GM21526 (cell line): Measurements from ENCODE around the gene SPN.
"Not testable (repeated sequence)": the region's sequence is repeated elsewhere in the genome, so short reads cannot be mapped to it uniquely, and the experiment has no call there.

Source experiments
- ATAC-seq: cut with Tn5 transposase; IDR thresholded peaks from one replicate; pipeline ENCODE4 v1.9.1; 2021; ENCODE audit warnings: moderate library complexity; ENCODE audit not compliant: unreplicated experiment, low FRiP score

The SPN gene, protein sequence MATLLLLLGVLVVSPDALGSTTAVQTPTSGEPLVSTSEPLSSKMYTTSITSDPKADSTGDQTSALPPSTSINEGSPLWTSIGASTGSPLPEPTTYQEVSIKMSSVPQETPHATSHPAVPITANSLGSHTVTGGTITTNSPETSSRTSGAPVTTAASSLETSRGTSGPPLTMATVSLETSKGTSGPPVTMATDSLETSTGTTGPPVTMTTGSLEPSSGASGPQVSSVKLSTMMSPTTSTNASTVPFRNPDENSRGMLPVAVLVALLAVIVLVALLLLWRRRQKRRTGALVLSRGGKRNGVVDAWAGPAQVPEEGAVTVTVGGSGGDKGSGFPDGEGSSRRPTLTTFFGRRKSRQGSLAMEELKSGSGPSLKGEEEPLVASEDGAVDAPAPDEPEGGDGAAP

DNA sequence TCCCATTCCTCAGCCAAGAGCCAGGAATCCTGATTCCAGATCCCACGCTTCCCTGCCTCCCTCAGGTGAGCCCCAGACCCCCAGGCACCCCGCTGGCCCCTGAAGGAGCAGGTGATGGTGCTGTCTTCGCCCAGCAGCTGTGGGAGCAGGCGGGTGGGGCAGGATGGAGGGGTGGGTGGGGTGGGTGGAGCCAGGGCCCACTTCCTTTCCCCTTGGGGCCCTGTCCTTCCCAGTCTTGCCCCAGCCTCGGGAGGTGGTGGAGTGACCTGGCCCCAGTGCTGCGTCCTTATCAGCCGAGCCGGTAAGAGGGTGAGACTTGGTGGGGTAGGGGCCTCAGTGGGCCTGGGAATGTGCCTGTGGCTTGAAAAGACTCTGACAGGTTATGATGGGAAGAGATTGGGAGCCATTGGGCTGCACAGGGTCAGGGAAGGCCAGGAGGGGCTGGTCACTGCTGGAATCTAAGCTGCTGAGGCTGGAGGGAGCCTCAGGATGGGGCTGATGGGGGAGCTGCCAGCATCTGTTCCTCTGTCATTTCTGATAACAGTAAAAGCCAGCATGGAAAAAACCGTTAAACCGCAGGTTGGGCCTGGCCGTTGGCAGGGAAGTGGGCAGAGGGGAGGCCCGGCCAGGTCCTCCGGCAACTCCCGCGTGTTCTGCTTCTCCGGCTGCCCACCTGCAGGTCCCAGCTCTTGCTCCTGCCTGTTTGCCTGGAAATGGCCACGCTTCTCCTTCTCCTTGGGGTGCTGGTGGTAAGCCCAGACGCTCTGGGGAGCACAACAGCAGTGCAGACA, at the start of gene SPN:
TSS of gene SPN (plus strand) at position 232 of the 791 bp plus-strand sequence. CDS start at position 714, 482 bp downstream.
- ATAC-seq, result no peak

DNA sequence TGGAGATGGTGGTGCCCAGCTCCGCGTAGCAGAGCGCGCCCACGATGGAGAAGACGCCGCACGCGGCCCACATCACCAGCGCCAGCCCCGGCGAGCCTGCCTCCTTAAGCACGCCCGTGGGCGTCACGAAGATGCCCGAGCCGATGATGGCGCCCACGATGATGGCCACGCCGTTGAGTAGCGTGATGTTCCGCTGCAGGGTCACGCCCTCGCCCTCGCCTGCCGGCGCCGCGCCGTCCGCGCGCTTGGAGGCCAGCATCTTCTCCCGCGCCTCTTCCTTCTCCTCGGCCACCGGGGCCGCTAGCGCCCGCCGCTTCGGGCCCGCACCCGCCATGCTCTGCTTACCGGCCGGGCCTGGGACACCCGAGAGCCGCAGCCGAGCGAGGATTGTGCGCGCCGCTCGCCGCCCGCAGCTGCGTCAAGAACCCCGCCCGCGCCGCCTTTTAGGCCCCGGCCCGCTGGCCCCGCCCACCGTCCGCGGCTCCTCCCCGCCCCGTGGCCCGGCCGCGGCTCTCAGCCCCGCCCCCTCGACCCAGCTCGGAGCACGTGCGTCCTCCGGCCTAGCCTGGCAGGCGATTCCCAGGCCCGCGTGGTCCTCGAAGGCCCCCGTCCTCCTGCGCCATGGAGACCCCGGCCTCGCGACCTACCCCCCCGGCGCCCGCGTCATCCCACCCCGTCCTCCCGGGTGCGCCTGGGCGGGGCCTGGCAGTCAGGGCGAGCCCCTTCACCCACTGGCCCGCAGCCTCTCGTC, 49.6 kb upstream of the SPN start:
- ATAC-seq, result peak; percentile 33

DNA sequence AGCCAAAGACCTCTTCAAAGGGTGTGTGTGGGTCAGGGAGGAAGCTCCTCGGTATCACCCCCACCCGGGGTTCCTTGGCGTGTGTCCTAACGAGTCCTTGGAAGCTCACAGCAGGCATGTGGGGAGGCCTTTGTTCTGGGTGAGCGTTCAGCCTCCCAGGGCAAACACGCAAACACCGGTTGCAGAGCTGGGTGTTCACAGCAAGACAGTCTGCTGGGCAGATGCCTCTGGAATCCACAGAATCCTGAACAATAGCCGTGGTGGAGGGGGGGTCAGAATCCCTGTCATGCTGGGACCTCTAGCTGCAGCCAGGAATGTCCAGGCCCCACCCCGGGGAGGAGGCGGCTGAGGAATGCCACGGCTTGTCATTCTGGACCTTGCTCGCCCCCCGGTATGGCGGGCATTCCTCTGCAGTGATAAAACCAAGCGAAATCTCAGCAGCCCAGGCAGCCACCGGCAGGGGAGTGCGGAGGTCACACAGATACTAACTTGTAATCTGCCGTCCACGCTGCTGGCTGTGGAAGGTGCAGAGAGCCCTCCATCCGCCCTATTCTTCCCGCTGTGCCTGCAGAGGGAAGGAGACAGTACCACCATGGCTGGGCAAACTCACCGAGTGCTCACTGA, 48.2 kb upstream of the SPN start:
- not testable (repeated sequence) for ATAC-seq

DNA sequence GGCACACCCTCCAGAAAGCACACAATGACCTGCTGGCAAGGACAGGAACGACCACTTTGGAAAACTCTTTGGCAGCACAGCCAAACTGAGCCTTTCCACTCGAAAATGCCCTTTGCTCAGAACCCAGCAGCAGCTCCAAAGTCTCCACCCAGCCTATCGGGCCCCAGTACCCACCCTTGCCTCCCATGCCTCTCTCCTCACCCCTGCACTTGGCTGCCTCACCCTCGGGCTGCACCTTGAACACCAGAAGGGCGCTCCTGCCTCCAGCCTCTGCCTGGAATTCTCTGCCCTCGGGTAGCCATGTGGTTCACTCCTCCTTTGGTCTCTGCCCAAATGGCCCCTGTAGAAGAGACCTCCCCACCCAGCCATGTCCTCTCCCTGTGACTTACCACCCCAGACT, 46.9 kb upstream of the SPN start:
- not testable (repeated sequence) for ATAC-seq

DNA sequence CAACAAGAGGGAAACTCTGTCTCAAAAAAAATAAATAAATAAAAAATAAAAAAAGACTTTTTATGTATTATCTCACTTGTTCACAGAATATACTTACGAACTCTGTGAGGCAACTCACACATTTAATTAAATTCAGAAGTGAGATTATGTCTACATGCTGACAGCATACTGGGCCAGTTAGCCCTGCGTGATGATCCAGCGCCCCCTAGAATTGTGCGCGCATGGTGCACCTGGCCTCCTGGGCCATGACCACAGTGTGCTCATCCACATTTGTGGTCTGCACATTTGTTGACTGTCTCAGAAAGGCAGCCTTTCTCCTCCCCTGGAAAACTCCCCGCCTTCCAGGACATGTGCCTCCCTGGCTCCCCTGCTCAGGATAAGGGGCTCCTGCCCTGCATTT, 42.5 kb upstream of the SPN start:
- ATAC-seq, result not testable (repeated sequence)

DNA sequence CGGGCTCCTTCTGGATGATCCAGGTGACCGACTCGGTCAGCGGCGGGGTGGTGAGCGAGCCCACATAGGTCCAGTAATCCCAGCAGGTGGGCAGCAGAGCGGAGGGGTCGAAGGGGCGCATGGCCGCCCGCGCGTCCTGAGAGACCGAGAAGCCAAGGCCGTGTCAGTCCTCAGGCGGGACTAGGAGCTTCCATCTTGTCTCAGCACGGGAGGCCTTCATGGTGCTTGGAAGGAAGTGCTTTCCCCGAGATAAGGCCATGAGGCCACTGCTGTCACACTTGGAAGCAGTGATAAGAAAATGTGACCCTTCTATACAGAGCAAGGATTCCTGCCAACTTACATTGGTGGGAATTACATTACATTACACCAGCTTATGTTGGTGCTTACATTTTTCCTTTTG, 40.3 kb upstream of the SPN start:
- ATAC-seq, result not testable (repeated sequence)

DNA sequence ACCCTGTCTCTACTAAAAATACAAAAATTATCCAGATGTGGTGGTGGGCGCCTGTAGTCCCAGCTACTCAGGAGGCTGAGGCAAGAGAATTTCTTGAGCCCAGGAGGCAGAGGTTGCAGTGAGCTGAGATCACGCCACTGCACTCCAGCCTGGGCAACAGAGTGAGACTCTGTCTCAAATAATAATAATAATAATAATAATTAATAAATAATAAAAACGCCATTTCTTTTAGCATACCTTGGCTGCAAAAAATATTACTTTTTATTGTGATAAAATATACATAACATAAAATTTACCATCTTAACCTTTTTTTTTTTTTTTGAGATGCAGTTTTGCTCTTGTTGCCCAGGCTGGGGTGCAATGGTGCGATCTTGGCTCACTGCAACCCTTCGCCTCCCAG, 39.8 kb upstream of the SPN start:
- not testable (repeated sequence) for ATAC-seq

DNA sequence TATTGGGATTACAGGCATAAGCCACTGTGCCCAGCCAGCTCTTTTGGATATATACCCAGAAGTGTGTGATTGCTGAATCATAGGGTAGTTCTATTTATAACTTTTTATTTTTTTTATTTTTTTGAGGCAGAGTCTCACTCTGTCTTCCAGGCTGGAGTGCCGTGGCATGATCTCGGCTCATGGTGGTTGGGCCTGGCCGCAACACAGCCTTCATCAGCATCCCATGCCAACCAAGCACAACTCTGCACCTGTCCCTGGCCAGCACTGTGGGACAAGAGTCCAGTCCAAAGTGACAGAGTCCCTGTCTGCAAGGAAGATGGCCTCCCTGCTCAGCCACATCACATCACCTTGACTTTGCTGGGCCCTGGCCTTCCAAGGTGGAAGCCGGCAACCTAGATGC, 37.9 kb upstream of the SPN start:
- not testable (repeated sequence) for ATAC-seq

DNA sequence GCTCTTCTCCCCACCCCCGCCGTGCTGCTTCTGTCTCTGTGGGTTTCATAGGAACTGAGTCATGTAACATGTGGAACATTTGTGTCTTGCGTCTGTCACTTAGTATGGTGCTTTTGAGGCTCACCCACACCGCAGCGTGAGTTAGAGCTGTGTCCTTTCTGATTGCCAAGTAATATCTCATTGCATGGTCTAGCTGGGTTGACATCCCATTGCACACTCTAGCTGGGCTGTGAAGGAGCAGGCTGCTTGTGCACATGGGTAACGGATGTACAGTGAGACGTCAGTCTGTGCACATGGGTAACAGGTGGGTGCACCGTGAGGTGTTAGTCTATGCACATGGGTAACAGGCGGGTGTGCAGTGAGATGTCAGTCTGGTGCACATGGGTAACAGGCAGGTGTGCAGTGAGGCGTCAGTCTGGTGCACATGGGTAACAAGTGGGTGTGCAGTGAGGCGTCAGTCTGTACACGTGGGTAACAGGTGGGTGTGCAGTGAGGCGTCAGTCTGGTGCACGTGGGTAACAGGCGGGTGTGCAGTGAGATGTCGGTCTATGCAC, 36.2 kb upstream of the SPN start:
- ATAC-seq, result not testable (repeated sequence)

DNA sequence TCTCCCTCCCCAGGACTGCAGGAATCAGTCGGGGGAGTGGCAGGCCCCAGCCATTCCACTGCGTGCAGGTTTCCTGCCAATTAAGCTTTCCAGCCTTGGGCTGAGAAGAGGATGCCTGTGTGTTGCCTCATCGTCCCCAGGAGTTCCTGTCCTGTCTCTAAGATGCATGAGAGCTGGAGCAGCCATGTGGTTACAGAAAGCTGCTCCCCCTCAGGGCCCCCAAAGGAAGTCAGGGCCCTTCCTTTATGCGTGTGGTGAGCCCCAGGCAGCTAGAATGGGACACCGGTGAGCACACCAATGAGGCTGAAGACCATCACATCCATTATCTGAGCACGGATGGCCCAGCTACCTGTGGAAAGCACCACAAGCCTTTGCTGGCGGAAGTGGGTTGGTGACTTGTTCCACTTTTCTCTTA, 35.4 kb upstream of the SPN start:
- not testable (repeated sequence) for ATAC-seq

DNA sequence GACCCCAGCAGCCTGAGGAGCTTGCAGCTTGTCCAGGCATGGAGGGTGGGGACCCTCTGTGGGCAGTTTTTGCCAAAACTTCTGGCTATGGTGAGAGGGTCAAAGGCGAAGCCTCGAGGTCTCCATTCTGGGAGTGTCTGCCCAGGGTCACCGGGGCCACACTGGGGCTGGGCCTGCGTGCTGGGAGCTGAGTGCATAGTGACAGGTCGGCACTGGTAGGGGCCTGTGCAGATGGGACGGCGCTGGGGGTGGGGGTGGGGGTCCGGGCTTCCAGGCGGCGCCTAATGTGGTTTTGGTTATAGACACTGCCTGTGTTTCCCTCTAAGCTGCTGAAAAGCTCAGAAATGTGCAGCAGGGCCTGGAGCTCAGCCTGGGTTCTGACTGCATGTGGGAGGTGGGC, 34.3 kb upstream of the SPN start:
- ATAC-seq, result not testable (repeated sequence)

DNA sequence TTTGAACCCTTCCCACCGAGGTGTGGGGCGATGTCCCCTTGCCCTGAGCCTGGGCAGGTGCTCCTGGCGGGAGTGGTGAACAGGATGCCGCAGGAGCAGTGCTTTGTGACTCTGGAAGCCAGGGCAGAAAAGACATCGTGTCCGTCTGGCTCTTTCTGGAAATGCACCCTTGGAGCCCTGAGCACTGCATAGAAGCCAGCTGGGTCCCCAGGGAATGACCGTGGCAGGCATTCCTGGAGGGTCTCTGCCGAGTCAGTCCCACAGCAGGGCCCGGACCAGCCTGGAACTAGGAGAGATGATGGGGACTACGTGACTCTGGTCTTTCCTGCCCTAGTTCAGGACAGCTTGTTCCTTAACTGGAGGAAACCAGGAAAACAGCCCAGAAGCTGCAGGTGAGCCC, 33.7 kb upstream of the SPN start:
- not testable (repeated sequence) for ATAC-seq

DNA sequence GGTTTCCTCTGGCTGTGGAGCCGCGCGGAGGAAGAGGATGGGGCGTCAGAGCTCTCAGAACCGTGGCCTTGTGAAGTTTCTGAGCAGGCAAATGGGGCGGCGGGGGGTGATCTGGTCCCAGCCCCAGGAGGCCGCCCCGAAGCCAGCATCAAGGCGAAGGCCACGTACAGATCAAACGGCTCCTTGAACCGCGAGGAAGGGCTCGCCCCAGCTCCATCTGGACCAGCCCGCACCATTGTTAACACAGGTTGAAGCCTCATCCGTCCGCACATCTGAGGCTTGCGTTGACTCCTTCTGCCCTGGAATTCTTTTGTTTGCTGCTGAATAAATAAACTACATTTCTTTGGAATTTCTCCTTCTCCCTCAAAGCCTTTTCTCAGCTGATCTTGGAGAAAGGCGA, 31.4 kb upstream of the SPN start:
- not testable (repeated sequence) for ATAC-seq

DNA sequence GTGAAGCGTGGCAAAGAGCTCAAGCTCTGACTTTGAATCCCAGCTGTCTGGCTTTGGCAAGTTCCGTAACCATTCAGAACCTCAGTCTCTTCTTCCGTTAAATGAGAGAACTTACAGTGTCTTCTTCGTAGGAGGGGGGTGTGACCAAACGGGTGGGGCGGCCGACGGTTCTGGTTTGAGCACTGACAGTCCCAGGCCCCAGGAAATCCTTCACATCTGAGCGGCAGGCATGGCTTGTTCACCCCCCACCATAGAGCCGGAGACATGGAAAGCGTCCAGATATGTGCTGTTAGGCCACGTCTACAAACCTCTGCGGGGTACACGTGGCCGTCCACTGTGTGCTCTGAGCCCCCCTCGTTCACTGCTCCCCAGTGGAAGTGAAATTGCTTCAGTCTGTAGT, 27.1 kb upstream of the SPN start:
- not testable (repeated sequence) for ATAC-seq

DNA sequence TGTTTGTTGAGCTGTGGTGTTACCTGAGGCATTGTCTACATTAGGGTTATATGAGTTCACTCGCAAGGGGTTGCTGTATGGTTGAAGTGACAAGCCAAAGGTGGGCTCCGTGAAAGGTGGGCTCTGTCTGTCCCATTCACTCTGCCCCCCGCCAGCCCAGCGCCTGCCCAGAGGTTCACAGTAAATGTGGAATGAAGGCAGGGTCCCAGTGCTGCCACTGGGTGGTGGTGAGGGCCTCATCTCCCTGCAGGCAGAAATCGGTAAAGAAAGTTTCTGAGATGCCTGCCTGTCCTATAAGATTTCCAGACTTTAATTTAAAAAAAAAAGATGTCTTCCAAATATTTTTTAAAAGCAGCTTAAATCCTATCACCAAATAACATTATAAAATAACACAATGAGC, 26.7 kb upstream of the SPN start:
- not testable (repeated sequence) for ATAC-seq

DNA sequence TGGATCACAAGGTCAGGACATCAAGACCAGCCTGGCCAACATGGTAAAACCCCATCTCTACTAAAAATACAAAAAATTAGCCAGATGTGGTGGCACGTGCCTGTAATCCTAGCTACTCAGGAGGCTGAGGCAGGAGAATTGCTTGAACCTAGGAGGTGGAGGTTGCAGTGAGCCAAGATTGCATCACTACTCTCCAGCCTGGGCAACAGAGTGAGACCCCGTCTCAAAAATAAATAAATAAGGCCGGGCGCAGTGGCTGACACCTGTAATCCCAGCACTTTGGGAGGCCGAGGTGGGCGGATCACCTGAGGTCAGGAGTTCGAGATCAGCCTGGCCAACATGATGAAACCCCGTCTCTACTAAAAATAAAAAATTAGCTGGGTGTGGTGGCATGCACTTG, 24.3 kb upstream of the SPN start:
- ATAC-seq, result not testable (repeated sequence)

DNA sequence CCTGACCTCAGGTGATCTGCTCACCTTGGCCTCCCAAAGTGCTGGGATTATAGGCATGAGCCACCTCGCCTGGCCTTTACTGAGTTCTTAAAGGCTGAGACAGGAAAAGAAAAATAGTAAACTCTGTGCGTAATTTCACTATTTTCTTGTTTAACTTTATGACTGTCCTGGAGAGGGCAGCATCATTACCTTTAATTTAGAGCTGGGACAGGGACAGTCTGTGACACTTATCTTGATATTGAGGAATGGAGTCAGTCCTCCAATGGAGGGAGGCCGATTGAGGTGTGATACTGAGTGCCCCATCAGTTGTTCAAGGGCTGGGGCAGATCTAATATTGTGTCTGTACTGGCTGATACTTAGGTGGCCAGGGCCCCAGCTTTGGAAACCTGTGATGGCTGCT, 21.5 kb upstream of the SPN start:
- ATAC-seq, result no peak

DNA sequence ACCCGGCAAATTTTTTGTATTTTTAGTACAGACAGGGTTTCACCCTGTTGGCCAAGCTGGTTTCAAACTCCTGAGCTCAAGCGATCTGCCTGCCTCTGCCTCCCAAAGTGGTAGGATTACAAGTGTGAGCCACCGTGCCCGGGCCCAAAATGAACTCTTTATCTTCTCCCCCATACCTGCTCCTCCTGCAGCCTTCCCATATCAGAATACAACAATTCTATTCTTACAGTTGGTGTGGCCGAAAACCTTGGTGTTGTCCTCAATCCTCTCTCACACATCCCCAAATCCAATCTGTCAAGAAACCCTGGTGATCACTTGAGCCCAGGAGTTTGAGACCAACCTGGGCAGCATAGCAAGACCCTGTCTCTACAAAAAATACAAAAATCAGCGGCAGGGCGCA, 19.5 kb upstream of the SPN start:
- no peak for ATAC-seq

DNA sequence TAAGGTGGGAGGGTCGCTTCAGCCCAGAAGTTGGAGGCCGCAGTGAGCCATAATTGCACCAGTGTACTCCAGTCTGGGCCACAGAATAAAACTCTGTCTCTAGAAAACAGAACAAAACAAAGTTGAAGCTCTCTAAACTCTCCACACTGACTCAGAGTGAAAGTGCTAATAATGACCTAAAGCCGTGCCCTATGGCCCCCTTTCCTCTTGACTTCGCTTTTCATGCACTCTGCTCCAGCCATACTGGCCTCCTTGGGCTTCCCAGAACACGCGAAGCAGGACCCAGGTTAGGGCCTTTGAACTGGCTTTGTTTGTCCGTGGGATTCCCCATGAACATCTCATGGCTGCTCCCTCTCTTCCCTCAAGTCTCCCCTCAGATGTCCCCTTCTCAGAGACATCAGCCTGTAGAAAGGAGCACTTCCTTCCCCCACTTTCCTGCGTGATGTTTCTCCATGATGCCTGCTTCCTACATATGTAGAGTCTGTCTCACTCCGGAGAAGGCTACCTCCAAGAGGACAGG, 18.6 kb upstream of the SPN start:
- ATAC-seq, result no peak
